CD14-positive monocyte (primary cell): ENCODE data around the gene RAB11FIP4. TPM values are rescaled to one million over a fixed set of nuclear protein-coding genes. Genes with fewer than 3 reads are reported as not detected.

Source experiments
- DNase-seq, 3 donors: peaks; one replicate each; pipeline ENCODE4 v3.0.0-alpha.2; 2011 to 2022
- H2AFZ ChIP-seq: 2 replicates; pipeline ENCODE4 v1.6.0; 2012; ENCODE audit warnings: mild to moderate bottlenecking, low read depth, low read length, inconsistent platforms; ENCODE audit not compliant: insufficient read depth, poor library complexity, severe bottlenecking
- H3K27ac ChIP-seq, 2 donors: 1 replicate in 1 of 2; 2 replicates in 1 of 2; pipeline ENCODE4 v1.5.1; 2012 to 2013; ENCODE audit warnings: low read length in 2 of 2, control low read depth in 1 of 2, inconsistent platforms in 1 of 2, low read depth in 1 of 2, mild to moderate bottlenecking in 1 of 2
- H3K27me3 ChIP-seq, 2 donors: one replicate each; pipeline versions ENCODE4 v1.6.0 to v1.6.1; 2011 to 2013; ENCODE audit warnings: low read length in 2 of 2; ENCODE audit not compliant: control insufficient read depth in 2 of 2, insufficient read depth in 2 of 2
- H3K36me3 ChIP-seq, 2 donors: replicated peaks in 1 of 2; 1 replicate in 1 of 2; 2 replicates in 1 of 2; pipeline versions ENCODE4 v1.5.1 to v1.6.1; 2012 to 2013; ENCODE audit warnings: low read length in 2 of 2, control low read depth in 1 of 2, inconsistent platforms in 1 of 2, mild to moderate bottlenecking in 1 of 2; ENCODE audit not compliant: insufficient read depth in 2 of 2, control insufficient read depth in 1 of 2
- H3K4me1 ChIP-seq, 2 donors: 1 replicate in 1 of 2; 2 replicates in 1 of 2; pipeline versions ENCODE4 v1.5.1 to v1.6.1; 2012 to 2013; ENCODE audit warnings: low read length in 2 of 2, control low read depth in 1 of 2, inconsistent platforms in 1 of 2, mild to moderate bottlenecking in 1 of 2, moderate library complexity in 1 of 2; ENCODE audit not compliant: insufficient read depth in 2 of 2, control insufficient read depth in 1 of 2
- H3K4me2 ChIP-seq: replicated peaks from 2 replicates; pipeline ENCODE3; 2012; ENCODE audit warnings: low read length, moderate library complexity, mild to moderate bottlenecking; ENCODE audit not compliant: poor library complexity, severe bottlenecking; ENCODE audit errors: extremely low read depth
- H3K4me3 ChIP-seq, 3 experiments: fragments of 200-600 bp in 1 of 3; sonication (generic) in 1 of 3; replicated peaks in 1 of 3; 1 replicate in 2 of 3; 2 replicates in 1 of 3; pipeline ENCODE4 v1.5.1; 2011 to 2013; ENCODE audit warnings: low read length in 3 of 3, mild to moderate bottlenecking in 3 of 3, control low read depth in 2 of 3, low read depth in 2 of 3, inconsistent platforms in 1 of 3, moderate library complexity in 1 of 3
- H3K79me2 ChIP-seq: 2 replicates; pipeline ENCODE4 v1.6.0; 2012; ENCODE audit warnings: mild to moderate bottlenecking, control low read depth, inconsistent platforms, low read length, moderate library complexity; ENCODE audit not compliant: insufficient read depth
- H3K9ac ChIP-seq: 2 replicates; pipeline ENCODE4 v1.6.0; 2017; ENCODE audit warnings: low read length, mild to moderate bottlenecking; ENCODE audit not compliant: insufficient read depth, poor library complexity, severe bottlenecking
- H3K9me3 ChIP-seq, 2 donors: replicated peaks in 1 of 2; 1 replicate in 1 of 2; 2 replicates in 1 of 2; pipeline versions ENCODE4 v1.5.1 to v1.6.1; 2012 to 2013; ENCODE audit warnings: low read length in 2 of 2, control low read depth in 1 of 2; ENCODE audit not compliant: control insufficient read depth in 1 of 2, insufficient read depth in 1 of 2
- H4K20me1 ChIP-seq: 2 replicates; pipeline ENCODE4 v1.6.0; 2012; ENCODE audit warnings: mild to moderate bottlenecking, low read length, control low read depth, moderate library complexity; ENCODE audit not compliant: insufficient read depth
- H3K27ac Mint-ChIP-seq, 7 donors: one replicate each; pipeline ENCODE4 v1.8.0; 2020; ENCODE audit warnings: mild to moderate bottlenecking in 7 of 7, mixed read lengths in 7 of 7, moderate library complexity in 6 of 7, inconsistent platforms in 2 of 7
- H3K27me3 Mint-ChIP-seq, 3 donors: one replicate each; pipeline ENCODE4 v1.8.0; 2021 to 2022; ENCODE audit warnings: low read depth in 3 of 3, mild to moderate bottlenecking in 3 of 3, mixed read lengths in 3 of 3, moderate library complexity in 3 of 3, inconsistent platforms in 1 of 3
- H3K36me3 Mint-ChIP-seq, 2 donors: one replicate each; pipeline ENCODE4 v1.8.0; 2020; ENCODE audit warnings: mixed read lengths in 2 of 2, inconsistent platforms in 1 of 2, mild to moderate bottlenecking in 1 of 2
- H3K4me1 Mint-ChIP-seq: one replicate; pipeline ENCODE4 v1.8.0; 2020; ENCODE audit warnings: mild to moderate bottlenecking, mixed read lengths
- H3K4me3 Mint-ChIP-seq, 2 donors: one replicate each; pipeline ENCODE4 v1.8.0; 2020; ENCODE audit warnings: mild to moderate bottlenecking in 2 of 2, mixed read lengths in 2 of 2, moderate library complexity in 1 of 2
- H3K9me3 Mint-ChIP-seq, 7 donors: one replicate each; pipeline ENCODE4 v1.8.0; 2020 to 2022; ENCODE audit warnings: mixed read lengths in 7 of 7, mild to moderate bottlenecking in 6 of 7, moderate library complexity in 6 of 7, inconsistent platforms in 2 of 7
- WGBS: methylation state at CpG from one replicate; pipeline ENCODE4 v1.1.5; 2013; ENCODE audit warnings: missing lambda C conversion rate; ENCODE audit not compliant: insufficient coverage; 5-methylcytosine and 5-hydroxymethylcytosine counted together
- intact Hi-C, 2 donors: fragments of 100-400 bp; cut with micrococcal nuclease; formaldehyde crosslinking; loops; one replicate each; pipeline versions ENCODE4 v1.15.0 to v1.15.1; 2023
- polyA plus RNA-seq, 3 donors: library from polyadenylated mRNA; depleted of rRNA in 1 of 3; unstranded in 2 of 3; stranded (reverse) in 1 of 3; fragments of 300-500 nt in 2 of 3; fragments of >200 nt in 1 of 3; fragmentation: Illumina TruSeq in 2 of 3; gene quantifications; 1 replicate in 2 of 3; 2 replicates in 1 of 3; pipeline ENCODE4 v1.2.3, GENCODE V29; 2012 to 2021
- TF ChIP-seq, protein P1 (sequence below): fragments of 200-600 bp; IDR thresholded peaks from one replicate; pipeline ENCODE4 v1.8.0; 2022; ENCODE audit warnings: antibody characterized with exemption, mild to moderate bottlenecking

The RAB11FIP4 gene
- polyA plus RNA-seq, 3 donors = 10.4 to 21.9 (median 16.2) TPM

GRCh38 chr17:31570951-31571892, 179.7 kb downstream of the RAB11FIP4 start:
- Histone ChIP-seq H2AFZ (no peak overlapping the region), H4K20me1 (no peaks in the 10 kb centered on the region), H3K4me2 (no peak overlapping the region), H3K27ac (no peak overlapping the region), H3K4me1 (peaks cover 32% of the 10 kb centered on the region in 2 donors), H3K79me2 (peaks cover 7% of the 10 kb centered on the region), H3K4me3 (no peak overlapping the region), H3K27me3 (no peaks in the 10 kb centered on the region), H3K9ac (no peak overlapping the region), H3K36me3 (peaks cover 2 to 12% of the 10 kb centered on the region in 2 donors), H3K9me3 (no peaks in the 10 kb centered on the region)
- Mint-ChIP-seq H3K9me3 (no peaks in the 10 kb centered on the region), H3K4me3 (no peak overlapping the region), H3K27ac (peak overlapping the region in 4 of 7 donors; percentile 21 to 54 (median 32)), H3K27me3 (no peaks in the 10 kb centered on the region), H3K36me3 (peaks cover 21 to 35% of the 10 kb centered on the region in 2 donors), H3K4me1 (peaks cover 31% of the 10 kb centered on the region)
- intact Hi-C loops = no loop called here
- TF ChIP-seq, protein P1, sequence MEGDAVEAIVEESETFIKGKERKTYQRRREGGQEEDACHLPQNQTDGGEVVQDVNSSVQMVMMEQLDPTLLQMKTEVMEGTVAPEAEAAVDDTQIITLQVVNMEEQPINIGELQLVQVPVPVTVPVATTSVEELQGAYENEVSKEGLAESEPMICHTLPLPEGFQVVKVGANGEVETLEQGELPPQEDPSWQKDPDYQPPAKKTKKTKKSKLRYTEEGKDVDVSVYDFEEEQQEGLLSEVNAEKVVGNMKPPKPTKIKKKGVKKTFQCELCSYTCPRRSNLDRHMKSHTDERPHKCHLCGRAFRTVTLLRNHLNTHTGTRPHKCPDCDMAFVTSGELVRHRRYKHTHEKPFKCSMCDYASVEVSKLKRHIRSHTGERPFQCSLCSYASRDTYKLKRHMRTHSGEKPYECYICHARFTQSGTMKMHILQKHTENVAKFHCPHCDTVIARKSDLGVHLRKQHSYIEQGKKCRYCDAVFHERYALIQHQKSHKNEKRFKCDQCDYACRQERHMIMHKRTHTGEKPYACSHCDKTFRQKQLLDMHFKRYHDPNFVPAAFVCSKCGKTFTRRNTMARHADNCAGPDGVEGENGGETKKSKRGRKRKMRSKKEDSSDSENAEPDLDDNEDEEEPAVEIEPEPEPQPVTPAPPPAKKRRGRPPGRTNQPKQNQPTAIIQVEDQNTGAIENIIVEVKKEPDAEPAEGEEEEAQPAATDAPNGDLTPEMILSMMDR = no peak
- no peak for DNase-seq
- 90% methylated on average over 6 of the region's 14 CpGs for WGBS

- H3K4me2 ChIP-seq = no peak overlapping the region
- H3K4me1 ChIP-seq = peaks cover 32 to 35% of the 10 kb centered on the region in 2 donors
- TF ChIP-seq, protein P1 = no peak
- H3K4me3 ChIP-seq = no peak overlapping the region
- H3K79me2 ChIP-seq = peaks cover 7% of the 10 kb centered on the region
- H3K27me3 Mint-ChIP-seq = no peaks in the 10 kb centered on the region
- no peaks in the 10 kb centered on the region for H3K9me3 Mint-ChIP-seq
- no peak overlapping the region for H3K9ac ChIP-seq
- no peaks in the 10 kb centered on the region for H3K9me3 ChIP-seq
- H3K27ac ChIP-seq = no peak overlapping the region
- no peak overlapping the region for H2AFZ ChIP-seq
- no peak overlapping the region for H3K27ac Mint-ChIP-seq
- no peak for DNase-seq
- peaks cover 32% of the 10 kb centered on the region for H3K4me1 Mint-ChIP-seq
- no peak overlapping the region for H3K4me3 Mint-ChIP-seq
- intact Hi-C loops = no loop called here
- 96% methylated on average over 6 of the region's 7 CpGs for WGBS
- peaks cover 21 to 35% of the 10 kb centered on the region in 2 donors for H3K36me3 Mint-ChIP-seq
- no peaks in the 10 kb centered on the region for H4K20me1 ChIP-seq
- peaks cover 2 to 12% of the 10 kb centered on the region in 2 donors for H3K36me3 ChIP-seq
- H3K27me3 ChIP-seq = no peaks in the 10 kb centered on the region
Observed at GRCh38 chr17:31572341-31572740, 180.9 kb downstream of the RAB11FIP4 start.
